Astrocyte of the hippocampus (primary cell): Measurements from ENCODE around the gene CATSPER1.
A peak's percentile ranks its signal among the peaks of the same experiment; 100 is the strongest.

Experiments
- DNase-seq: peaks from one replicate; pipeline ENCODE4 v3.0.0; 2011; ENCODE audit warnings: low read depth, low spot score

CATSPER1 gene

DNA sequence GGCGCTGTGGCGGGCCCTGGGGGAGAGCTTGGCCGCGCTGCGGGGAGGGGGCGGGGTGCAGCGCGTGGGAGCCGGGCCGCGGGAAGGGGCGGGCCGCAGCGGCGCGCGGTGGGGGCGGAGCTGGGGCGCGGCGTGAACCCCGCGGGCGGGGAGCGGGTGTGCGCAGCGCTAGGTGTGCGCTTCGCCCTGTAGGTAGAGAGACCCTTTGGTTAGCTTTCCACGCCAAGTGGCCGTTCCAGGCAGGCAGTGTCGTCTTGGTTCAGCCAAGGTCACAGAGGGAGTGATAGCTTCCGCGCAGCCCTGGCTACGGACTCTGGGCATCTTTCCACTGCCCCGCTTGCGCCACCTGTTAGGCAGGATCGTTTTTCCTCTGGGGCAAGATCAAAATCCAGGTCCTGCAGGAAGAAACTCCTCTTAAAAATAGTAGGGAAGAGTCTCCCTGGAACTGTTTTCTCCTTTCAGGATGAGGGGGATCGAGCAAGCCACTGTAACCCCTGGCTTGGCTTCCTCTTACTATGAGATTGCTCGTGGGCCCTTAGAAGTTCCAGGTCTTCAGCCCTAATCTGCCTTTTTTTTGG lies 23.5 kb downstream of the CATSPER1 start:
- DNase-seq, result peak; percentile 75

DNA sequence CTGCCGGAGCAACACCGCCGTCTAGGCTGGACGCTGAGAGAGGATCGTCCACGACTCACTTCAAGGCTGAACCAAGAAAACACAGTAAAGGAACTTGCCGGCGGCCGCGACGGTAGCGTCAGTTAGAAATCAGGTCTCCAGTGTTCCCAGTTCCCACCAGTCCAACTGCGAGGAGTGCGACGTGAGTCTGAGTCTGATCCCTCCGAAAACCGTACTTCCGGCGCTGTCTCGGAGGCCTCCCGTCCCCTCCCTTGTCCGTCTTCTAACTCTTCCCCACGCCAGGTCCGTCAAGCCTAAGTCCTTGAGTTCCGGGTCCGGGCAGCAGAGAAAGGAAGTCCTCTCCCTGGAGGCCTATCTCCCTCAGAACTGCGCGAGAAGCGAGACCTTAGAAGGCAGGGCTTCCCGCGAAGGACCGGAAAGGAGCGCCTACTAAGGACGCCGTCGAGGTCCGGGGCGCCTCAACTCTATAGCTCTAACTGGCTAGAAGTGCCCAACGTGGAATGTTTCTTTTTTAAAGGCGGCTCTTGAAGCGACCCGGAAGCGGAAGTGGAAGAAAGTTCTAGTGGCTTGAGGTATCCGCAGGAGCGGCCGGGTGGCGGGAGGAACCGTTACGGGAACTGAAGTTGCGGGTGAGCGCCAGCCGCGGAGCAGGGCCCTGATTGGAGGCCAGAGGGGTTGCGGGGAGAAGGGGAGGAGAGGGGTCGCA lies 24.2 kb downstream of the CATSPER1 start, which contains the start of the genes BANF1 and EIF1AD:
TSS of gene BANF1 (plus strand) at position 562 of the 706 bp plus-strand sequence. CDS start 748 bp downstream, outside the sequence.
TSS of gene EIF1AD (minus strand) at position 216 of the 706 bp plus-strand sequence. CDS start 1,768 bp downstream, outside the sequence.
- DNase-seq, result peak; percentile 98

DNA sequence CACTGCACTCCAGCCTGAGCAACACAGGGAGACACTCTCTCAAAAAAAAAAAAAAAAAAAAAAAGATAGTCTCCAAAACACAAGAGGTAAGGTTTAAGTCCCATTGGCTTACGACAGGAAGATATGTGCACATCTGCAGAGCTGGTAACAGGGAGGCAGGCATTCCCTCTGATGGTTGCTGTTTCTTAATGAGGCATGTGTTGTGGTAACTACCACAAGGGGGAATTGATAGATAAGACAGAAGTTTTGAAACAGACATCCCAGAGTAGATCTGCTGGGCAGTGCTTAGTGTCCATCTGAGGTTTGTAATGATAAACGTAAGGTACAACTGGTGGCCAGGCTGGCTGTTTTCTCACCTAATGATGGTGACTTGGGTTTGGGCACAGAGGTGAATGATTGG lies 29.0 kb downstream of the CATSPER1 start:
- no peak for DNase-seq

DNA sequence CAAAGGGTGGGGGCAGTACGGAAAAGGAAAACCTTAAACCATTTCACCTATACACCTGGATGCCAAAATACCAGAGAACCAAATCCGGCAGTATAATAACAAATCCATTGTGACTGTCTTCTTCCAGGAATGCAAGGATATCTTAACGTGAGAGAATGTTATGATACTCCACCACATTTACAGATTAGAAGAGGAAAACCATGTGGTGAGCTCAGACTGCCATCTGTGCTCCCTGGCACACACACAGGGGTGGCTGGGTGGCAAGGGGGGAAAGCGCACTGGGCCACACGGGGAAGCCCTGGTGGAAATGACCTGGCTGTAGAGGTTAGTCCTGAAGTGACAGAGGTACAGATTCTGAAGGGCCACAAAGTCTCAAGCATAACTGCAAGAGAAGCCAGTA lies 34.2 kb downstream of the CATSPER1 start:
- DNase-seq, result no peak

DNA sequence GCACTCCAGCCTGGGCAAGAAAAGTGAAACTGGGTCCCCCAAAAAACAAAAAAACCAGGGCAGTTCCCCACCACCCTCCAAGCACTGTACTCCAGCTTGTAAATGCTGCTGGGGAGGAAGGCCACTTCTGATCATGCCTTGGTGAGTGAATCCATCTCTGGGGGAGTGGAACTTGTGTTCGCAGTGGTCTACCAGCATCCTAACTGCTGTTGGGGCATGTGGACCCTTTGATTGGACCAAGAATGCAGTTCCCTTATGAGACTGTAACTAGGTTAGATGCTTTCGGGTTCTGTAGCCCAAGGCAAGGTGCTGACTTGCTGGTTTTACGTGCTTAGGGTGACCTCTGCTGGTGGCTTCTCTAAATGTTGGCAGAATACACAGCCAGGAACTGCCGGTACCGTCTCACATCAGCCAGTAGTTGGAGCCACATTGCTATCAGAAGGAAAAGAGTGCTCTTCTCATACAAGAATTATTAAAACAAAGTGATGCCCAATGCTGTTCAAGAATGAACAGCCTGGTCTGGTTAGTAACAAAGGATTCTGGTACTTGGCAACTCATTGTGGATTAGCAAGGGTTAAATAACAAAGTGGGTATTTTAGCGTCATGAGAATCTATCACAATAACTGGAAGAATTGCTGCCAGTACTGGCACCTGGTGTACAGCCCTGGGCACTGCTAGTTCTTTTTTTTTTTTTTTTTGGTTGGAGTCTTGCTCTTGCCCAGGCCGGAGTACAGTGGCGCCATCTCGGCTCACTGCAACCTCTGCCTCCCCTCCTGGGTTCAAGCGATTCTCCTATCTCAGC lies 37.3 kb downstream of the CATSPER1 start:
- peak; percentile 97 for DNase-seq

DNA sequence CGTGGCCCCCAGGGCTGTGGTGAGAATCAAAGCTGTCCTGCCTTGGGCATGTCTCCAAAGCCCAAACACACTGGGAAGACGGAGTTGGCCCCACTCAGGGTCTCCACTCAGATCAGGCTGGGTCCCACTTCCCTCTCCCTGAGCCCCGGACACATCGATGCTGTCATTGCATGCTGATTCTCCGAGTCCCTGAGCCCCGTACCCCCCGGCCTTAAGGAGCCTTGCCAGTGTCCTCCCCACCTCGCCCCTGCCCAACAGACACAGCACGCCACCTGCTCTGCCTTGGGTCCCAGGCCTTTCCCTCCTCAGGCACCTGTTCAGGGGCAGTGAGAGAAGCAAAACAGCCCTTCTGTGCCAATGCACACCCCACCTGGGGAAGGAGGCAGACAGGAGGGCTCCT lies 38.9 kb downstream of the CATSPER1 start:
- DNase-seq, result no peak

DNA sequence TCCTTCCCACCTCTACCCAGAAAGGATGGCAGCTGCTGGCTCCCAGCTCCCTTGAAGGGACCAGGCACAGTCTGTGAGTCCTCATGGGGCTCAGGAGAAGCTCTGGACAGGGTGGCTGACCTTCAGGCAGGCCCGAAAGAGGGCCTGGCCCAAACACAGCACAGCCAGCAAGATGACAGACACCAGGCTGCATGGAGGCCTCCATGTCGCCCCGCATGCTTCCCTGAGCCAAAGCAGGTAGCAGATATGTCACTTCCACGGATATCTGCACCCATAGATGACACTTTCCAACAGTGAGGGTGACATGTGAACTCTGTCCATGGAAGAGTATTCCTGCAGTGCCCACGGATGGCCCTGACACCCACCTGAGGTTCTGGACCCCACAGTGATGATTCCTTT lies 42.7 kb downstream of the CATSPER1 start:
- no peak for DNase-seq

DNA sequence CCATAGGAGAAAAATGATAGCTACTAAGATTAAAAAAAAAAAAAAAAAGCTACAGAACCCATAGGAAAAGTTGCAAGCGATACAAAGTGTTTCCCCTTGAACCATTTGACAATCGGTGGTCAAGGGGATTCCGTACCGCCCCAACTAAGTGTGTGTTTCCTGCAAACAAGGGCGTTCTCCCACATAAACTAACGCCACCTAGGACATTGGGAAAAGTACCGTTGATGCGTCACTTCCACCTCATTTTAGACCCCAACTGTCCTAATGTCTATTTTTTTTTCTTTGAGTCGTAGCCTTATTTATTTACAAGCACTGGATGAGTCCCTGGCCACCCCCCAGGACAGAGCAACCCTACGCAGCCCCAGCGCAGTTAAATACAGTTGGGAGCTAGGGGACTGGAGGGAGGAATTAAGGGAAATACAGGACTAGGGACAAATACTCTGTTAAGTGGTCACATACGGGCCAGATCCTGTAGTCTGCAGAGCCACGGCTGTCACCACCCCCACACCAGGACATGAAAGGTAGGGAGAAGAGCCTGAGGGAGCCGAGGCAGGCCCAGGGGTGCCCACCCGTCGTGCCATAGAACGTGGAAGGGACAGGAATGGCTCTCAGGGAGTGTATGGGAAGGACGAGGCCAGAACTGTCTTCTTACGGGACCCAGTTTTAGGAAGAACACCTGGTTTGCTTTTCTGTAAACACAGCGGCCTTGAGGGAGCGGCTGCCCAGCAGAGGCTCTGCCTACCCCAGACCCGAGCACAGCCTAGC lies 43.3 kb downstream of the CATSPER1 start:
- no peak for DNase-seq

DNA sequence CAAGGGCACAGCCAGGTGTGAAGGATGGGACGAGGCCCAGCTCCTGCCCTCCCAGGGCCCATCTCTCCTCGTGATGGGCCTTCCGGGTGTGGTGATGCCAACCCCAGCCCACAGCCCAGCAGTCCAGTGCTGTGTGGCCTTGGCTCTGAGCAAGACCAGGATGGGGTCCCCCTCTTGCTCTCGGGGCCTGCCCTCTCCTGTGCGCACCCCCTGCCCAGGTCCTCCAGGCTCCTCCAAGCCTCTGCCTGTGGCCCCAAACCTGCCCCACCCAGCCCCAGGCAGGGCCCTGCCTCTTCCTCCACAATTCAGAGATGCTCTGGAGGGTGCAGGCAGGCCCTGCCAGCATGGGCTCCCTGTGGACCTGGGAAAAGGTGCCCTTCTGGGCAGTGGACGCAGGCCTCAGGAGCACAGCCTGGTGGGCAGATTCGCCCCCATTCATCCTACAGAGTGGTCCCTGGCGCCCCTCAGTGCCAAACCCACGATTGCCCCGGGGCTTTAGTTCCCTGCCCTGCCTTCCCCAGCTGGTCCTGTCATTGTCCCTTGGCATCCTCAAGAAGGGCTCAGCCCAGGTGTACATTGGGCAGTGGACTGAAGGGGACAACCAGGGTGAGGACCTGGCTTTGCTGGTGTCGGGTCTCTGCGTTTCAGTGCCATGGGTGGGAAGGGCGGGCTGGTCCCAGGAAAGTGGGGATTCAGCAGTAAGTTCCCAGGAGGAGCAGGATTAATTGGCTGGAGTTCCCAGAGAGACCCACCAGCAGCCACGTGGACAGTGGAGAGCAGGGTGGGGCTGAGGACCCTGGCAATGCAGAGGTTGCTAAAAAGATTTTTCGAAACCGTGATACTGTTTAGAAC lies 44.1 kb downstream of the CATSPER1 start:
- DNase-seq, result no peak

DNA sequence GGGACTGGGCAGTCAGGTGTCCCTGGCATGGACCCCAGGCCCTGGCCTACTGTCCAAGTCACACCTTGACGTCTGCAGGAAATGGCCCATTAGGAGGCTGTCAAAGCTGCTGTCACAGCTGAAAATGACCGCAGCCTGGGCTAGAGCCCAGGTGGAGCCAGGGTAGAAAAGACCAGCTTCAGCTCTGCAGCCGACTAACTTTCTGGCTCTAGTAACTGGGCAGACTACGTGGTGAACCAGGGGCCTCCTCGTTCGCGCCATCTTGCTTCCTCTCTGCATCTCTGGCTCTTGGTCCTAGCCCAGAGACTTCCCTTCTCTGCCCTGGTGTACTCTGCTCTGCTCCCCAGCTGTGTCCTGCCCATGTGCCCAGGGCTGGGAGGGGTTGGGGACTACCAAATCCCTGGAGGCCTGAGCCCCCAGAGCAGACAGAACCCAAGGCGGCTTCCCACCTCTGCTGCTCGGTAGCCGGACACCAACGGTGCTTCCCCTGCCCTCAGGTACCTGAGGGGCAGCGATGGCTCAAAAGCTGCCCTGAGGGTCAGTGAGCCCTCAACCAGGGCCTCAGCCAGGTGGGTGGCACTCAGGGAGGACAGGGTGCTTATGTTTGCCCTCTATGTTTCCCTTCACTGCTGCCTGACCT lies 45.1 kb downstream of the CATSPER1 start:
- no peak for DNase-seq

DNA sequence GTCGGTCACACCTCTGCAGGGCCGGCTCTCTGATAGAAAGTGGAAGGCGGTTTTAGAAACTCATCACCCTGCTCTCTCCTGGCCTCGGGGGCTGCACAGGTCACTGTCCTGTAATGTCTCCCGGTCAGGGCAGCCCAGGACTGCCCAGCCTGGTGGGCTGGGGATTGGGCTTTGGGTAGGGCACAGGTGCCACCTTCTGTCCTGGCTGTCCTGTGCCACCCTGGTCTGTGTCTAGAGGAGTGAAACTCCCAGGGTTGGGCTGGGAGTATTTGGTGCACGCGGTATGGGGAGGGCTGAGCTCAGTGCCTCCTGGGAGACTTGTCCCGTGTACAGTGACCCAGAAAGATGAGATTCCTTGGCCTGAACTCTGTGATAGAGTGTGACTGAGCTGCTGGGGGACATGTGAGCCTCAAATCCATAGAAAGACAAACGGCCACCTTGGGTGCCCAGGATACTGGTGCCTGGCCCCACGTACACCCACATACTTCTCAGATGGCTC lies 47.0 kb downstream of the CATSPER1 start:
- DNase-seq, result no peak

DNA sequence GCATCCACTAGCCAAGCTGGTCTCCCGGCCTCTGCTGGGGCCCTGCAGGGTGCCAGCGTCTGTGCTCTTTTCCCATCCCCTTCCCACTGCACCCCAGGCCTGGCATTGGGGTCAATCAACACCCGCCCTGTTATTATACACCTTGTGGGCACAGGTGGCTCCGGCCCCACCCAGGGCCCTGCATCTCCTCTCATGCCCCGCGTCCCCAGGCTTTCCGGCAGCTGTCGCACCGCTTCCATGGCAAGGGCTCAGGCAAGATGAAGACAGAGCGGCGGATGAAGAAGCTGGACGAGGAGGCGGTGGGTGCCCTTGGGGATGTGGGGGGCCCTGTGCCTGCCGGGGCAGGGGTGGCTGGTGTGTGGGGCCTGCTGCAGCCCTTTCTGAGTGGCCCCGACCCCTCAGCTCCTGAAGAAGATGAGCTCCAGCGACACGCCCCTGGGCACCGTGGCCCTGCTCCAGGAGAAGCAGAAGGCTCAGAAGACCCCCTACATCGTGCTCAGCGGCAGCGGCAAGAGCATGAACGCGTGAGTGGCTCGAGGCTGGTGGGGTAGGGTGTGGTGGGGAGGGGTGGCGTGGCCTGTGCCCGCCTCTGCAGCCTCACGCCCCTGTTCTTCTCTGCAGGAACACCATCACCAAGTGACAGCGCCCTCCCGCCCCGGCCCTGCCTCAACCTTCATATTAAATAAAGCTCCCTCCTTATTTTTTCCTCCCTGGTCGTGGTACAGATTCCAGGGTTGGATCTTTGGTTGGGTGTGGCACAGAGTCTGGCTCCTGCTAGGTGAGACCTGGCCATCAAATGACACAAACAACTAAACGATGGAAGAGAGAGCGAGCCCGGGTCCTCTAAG lies 47.7 kb downstream of the CATSPER1 start:
- no peak for DNase-seq

DNA sequence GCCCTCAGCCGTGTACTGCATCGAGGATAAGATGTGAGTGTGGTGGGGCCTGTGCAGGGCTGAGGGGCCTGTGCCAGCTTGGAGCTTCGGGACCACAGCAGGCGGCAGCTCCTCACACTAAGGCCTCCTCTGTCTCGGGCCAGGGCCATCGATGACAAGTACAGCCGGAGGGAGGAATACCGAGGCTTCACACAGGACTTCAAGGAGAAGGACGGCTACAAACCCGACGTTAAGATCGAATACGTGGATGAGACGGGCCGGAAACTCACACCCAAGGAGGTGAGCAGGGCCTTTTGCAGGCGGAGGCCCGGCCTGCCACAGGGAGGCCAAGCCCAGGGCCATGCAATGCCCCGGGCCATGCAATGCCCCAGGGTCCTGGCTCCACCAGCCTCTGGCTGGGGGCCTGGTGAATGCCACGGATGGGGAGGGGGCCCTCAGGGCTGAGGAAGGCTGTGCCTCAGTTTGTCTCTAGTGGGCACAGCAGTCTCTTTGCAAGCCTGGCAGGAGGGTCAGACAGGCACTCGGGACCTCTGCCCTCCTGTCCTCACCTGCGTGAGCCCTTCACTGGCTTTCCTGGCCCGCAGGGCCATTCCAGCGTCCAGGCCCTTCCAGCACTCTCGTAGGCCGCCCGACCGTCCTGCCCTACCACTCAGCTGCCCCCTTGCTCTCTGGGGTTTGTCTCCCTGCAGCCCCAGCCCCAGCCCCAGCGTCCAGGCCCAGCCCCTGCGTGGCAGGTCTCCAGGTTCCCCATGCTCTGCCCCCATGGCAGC lies 48.5 kb downstream of the CATSPER1 start:
- no peak for DNase-seq

DNA sequence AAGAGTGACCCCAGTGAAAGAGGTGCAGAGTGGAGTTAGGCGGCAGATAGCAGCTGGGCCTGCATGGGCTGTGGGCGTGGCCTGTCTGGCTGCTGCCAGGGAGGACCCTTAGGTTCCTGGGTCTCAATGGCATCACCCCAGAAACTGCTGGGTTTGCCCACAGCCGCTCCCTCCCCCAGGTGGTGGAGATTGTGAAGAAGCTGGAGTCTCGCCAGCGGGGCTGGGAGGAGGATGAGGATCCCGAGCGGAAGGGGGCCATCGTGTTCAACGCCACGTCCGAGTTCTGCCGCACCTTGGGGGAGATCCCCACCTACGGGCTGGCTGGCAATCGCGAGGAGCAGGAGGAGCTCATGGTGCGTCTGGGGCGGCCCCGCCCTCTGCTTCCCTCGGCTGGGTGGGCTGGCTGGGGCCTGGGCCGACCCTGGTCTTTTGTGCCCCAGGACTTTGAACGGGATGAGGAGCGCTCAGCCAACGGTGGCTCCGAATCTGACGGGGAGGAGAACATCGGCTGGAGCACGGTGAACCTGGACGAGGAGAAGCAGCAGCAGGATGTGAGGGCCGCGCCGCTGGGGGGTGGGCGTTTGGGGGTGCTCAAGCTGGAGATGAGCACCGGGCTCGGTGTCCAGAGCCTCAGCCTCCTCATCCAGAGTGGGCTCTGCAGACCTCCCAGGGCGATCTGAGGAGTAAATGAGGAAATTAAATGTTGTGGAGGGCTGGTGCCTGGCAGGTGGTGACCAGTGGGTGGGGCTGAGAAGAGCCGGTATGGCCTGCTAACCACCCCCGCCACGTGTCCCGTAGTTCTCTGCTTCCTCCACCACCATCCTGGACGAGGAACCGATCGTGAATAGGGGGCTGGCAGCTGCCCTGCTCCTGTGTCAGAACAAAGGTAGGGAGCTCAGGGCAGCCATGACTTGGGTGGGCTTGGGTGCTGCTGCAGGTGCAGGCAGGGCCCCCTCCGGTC lies 49.8 kb downstream of the CATSPER1 start:
- DNase-seq, result no peak

DNA sequence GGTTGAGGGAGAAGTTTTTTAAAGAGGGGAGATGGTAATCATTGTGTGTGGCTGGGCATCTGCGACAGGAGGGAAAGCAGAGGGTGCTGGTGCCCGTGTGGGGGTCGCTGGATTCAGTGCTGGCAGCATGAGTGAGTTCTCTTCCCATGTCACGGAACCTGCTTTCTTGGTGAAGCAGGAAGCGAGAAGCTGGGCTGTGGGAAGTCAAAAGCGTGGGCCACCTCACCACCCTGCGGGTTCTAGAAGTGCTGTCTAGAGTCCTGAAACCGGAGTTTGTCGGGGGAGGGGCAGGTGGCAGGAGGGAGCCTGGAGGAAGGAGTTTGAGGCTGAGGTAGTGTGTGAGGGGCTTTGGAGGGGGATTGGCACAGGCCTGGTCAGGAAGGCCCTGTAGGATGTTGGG lies 50.5 kb downstream of the CATSPER1 start:
- no peak for DNase-seq

DNA sequence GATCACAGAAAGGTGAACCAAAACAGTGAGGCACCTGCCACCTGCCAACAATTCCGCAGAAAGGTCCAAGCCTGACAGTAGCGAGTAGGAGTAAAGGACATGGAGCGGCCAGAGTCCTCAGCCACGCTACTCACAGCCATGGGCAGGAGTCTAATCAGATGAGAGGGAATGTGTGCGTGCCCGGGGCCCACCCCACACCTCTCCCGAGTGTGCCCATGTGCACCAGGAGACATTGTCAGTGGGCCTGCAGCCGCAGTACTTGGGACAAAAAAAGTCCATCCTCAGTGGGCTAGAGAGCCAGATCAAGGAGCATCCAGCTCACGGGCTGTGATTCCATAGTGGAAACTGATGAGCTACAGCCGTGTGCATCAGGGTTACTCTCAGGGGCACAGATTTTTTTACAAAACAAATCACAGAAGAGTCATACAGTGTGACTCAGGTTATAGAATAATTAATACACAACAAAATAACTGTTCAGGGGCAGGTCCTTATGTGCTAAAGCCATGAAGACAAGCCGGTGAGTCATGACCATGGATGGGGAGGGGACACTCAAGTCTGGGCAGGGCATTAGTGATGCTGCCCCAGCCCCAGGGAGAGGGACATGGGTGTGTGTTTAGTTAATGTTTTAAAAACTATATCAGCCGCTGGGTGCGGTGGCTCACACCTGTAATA lies 52.7 kb downstream of the CATSPER1 start:
- DNase-seq, result peak; percentile 27

DNA sequence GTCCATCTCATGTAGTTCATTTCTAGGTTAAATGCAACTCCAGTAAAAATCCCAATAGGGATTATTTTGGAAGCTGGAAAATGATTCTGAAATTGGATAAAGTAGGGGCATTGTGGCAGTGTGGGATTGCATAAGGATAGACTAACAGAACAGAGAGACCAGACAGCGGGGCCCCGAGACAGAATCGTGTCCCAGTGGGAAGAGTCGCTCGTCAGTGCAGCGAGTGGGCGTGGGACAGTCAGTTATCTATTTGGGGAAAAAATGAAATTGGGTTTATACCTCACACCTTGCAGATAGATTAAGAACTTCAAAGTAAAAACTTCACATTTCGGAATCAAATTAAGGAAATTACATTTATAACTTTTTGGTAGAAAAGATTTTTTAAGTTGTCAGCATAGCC lies 54.2 kb downstream of the CATSPER1 start:
- DNase-seq, result no peak
